ENCODE data around the gene CAMKK1. TPM values are rescaled to one million over a fixed set of nuclear protein-coding genes. Genes with fewer than 3 reads are reported as not detected.
A peak's percentile ranks its signal among the peaks of the same experiment; 100 is the strongest.

CAMKK1 gene
- total and polyA plus RNA-seq, 2 donors (not counting 1 experiment from before 2014, with no cell fraction given), result 4.5 to 35.9 TPM

DNA sequence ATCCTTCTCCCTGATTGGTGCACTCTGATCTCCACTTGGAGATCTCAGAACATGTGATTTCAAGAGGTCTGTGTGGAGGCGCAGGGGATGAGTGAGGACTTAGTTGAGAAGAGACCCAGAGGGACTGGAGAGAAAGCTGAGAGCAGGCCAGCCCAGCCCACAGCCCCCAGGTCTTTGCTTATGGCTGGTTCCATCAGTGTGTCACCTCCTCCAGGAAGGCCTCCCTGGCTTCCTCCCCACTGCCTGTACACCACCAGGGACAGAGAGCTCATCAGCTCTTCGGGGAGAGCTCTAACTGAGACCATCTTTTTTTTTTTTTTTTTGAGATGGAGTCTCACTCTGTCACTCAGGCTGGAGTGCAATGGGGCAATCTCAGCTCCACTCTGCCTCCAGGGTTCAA is 20.0 kb upstream of the CAMKK1 start:
- H3K27ac Mint-ChIP-seq, result peak overlapping the region; percentile 83
- Histone ChIP-seq H3K4me1 (ENCODE audit: control insufficient read depth in 2 of 2, insufficient read depth in 2 of 2, low read length in 2 of 2) (peaks cover 72 to 91% of the 10 kb centered on the region in 2 donors), H3K4me2 (replicated peaks; ENCODE audit: low read depth, low read length, poor library complexity, severe bottlenecking) (peak overlapping the region; percentile 16), H3K9me3 (ENCODE audit: control extremely low read depth in 1 of 3, control insufficient read depth in 2 of 3, insufficient read depth in 1 of 3, low read length in 2 of 3) (peaks cover 0 to 16% (median 0%) of the 10 kb centered on the region in 3 donors), H3K27me3 (replicated peaks in 1 of 4; ENCODE audit: control extremely low read depth in 1 of 4, control insufficient read depth in 3 of 4, insufficient read depth in 4 of 4, low read length in 3 of 4) (no peaks in the 10 kb centered on the region), H3K79me2 (ENCODE audit: control insufficient read depth, insufficient read depth, low read length) (peaks cover 81% of the 10 kb centered on the region), H3K27ac (ENCODE audit: low read length in 2 of 2) (peak overlapping the region in 1 of 2 donors; percentile 100), H2AFZ (ENCODE audit: insufficient read depth, low read depth, low read length, poor library complexity, severe bottlenecking) (no peak overlapping the region), H3K9ac (ENCODE audit: low read length) (no peak overlapping the region), H4K20me1 (ENCODE audit: control insufficient read depth, insufficient read depth, low read length, poor library complexity, severe bottlenecking) (no peaks in the 10 kb centered on the region), H3K36me3 (replicated peaks in 1 of 2; ENCODE audit: control extremely low read depth in 1 of 2, control insufficient read depth in 1 of 2, extremely low read depth in 1 of 2, insufficient read depth in 2 of 2, low read length in 1 of 2) (no peaks in the 10 kb centered on the region), H3K4me3 (ENCODE audit: control extremely low read depth in 1 of 5, extremely low read depth in 1 of 5, insufficient read depth in 1 of 5, low read depth in 2 of 5, low read length in 4 of 5) (no peak overlapping the region)
- H3K4me3 Mint-ChIP-seq, result peak overlapping the region; percentile 51
- ATAC-seq (ENCODE audit: low read depth) (no peak), DNase-seq (no peak)
- no peaks in the 10 kb centered on the region for H3K9me3 Mint-ChIP-seq (ENCODE audit: insufficient read depth)
- ChIA-PET CTCF (interaction anchor here (0.6 to 7.5 kb wide), 20 partner anchors 8 to 175 kb away, joined by 3 to 157 read pairs (median 14); partner anchors contain the start of genes ATP2A3, CAMKK1 and NCBP3), POLR2A (interaction anchor here (1.0 to 4.5 kb wide), 6 partner anchors 20 to 91 kb away, joined by 3 to 34 read pairs (median 6); partner anchors contain the start of genes ATP2A3 and CAMKK1)
- H3K27me3 Mint-ChIP-seq, result no peaks in the 10 kb centered on the region
- TF ChIP-seq EZH2 (IDR thresholded peaks at IDR 0.05; ENCODE audit: borderline replicate concordance, insufficient read depth, low read depth, low read length, poor library complexity, severe bottlenecking) (no peak), CTCF (IDR thresholded peaks at IDR 0.05) (no peak)
- intact Hi-C loops (cut with micrococcal nuclease), result loop anchor here (5.0 to 10.0 kb wide), 2 partner anchors 221 to 358 kb away; partner anchors contain the start of gene TRPV3
- WGBS (ENCODE audit: insufficient coverage), result 100% methylated on average over 2 of the region's 2 CpGs
- peaks cover 80% of the 10 kb centered on the region for H3K4me1 Mint-ChIP-seq

Data from B cell (primary cell).